ENCODE data around the gene XPC. TPM values are rescaled to one million over a fixed set of nuclear protein-coding genes. Genes with fewer than 3 reads are reported as not detected.

The XPC gene
- total and polyA plus RNA-seq, 2 donors from 2014 or later, result 15.9 to 44.4 TPM

DNA sequence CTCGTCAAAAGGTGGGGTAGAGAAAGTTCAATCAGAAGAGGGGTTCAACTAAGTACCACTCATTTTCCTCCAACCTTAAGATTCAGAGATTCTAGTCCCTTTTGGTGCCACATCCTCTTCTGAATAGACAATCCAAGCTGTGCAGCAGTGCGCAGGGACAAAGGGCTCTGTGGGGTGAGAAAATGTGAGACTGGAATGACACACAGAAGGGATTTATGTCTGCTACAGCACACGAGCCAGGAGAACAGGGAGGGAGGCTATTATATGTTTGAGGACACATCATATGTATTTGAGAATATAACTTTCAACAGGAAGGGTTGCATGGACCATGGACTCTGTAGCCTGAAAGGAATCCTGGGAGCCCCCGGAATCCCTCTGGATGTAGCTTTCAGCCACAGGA lies 33.2 kb upstream of the XPC start:
- intact Hi-C loops (cut with DNase I), result no loop called here
- DNase-seq (no peak), FAIRE-seq (no peak)
- H3K4me1 ChIP-seq (ENCODE audit: control insufficient read depth in 2 of 3, insufficient read depth in 2 of 3, low read depth in 1 of 3, low read length in 3 of 3), result peaks cover 0 to 12% (median 0%) of the 10 kb centered on the region in 3 donors
- H3K27me3 ChIP-seq (ENCODE audit: control insufficient read depth, insufficient read depth, low read length), result no peaks in the 10 kb centered on the region
- H3K9ac ChIP-seq (ENCODE audit: low read length in 3 of 3), result no peak overlapping the region
- no peaks in the 10 kb centered on the region for H3K9me3 ChIP-seq (ENCODE audit: control insufficient read depth in 2 of 3, insufficient read depth in 1 of 3, low read length in 3 of 3)
- no peak overlapping the region for H3K4me3 ChIP-seq (ENCODE audit: low read length in 3 of 3)
- TF ChIP-seq, protein P1, sequence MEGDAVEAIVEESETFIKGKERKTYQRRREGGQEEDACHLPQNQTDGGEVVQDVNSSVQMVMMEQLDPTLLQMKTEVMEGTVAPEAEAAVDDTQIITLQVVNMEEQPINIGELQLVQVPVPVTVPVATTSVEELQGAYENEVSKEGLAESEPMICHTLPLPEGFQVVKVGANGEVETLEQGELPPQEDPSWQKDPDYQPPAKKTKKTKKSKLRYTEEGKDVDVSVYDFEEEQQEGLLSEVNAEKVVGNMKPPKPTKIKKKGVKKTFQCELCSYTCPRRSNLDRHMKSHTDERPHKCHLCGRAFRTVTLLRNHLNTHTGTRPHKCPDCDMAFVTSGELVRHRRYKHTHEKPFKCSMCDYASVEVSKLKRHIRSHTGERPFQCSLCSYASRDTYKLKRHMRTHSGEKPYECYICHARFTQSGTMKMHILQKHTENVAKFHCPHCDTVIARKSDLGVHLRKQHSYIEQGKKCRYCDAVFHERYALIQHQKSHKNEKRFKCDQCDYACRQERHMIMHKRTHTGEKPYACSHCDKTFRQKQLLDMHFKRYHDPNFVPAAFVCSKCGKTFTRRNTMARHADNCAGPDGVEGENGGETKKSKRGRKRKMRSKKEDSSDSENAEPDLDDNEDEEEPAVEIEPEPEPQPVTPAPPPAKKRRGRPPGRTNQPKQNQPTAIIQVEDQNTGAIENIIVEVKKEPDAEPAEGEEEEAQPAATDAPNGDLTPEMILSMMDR (IDR thresholded peaks at IDR 0.05; ENCODE audit: borderline replicate concordance, extremely low read depth, insufficient read depth), result no peak
- H3K36me3 ChIP-seq (ENCODE audit: control insufficient read depth in 2 of 3, insufficient read depth in 3 of 3, low read length in 3 of 3), result no peaks in the 10 kb centered on the region
- H3K27ac ChIP-seq (ENCODE audit: low read depth in 2 of 2, low read length in 2 of 2), result no peak overlapping the region

DNA sequence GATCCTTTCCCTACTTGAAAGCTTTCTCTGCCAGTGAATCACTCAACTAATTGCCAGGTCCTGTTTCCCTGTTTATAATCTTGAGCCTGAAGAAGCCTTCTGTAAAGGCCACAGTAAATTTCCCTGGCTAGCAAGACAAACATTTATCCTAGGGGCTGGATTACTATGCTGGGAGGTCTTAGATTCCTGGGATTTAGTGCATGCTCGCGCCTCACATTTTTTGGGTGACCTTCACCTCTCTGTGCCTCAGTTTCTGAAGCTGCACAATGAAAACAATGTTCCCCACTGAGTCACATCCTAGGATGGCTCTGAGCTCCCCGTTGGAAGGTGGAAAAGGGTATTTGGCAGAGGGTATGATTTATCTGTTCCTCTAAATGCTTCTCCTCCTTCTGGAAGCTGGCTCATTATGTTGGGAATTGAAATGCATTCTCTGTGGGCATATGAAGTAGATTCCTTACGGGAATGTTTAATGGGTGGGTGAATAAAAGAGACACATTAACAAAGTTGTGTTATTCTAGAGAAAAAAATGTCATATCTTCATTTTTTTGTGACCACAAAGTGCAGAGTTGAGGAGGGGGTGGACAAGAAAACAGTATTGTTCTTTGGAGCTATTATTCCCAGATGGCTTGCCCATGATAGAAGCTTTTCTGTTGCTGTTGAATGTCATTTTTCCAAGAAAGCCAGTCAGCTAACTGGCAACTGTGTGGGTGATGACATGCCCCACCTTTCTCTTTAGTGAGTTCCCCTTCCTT lies 32.6 kb upstream of the XPC start:
- Histone ChIP-seq H3K4me3 (ENCODE audit: low read length in 3 of 3) (no peak overlapping the region), H3K4me1 (ENCODE audit: control insufficient read depth in 2 of 3, insufficient read depth in 2 of 3, low read depth in 1 of 3, low read length in 3 of 3) (peaks cover 0 to 12% (median 0%) of the 10 kb centered on the region in 3 donors), H3K36me3 (ENCODE audit: control insufficient read depth in 2 of 3, insufficient read depth in 3 of 3, low read length in 3 of 3) (no peaks in the 10 kb centered on the region), H3K27me3 (ENCODE audit: control insufficient read depth, insufficient read depth, low read length) (no peaks in the 10 kb centered on the region), H3K9me3 (ENCODE audit: control insufficient read depth in 2 of 3, insufficient read depth in 1 of 3, low read length in 3 of 3) (no peaks in the 10 kb centered on the region), H3K9ac (ENCODE audit: low read length in 3 of 3) (no peak overlapping the region), H3K27ac (ENCODE audit: low read depth in 2 of 2, low read length in 2 of 2) (no peak overlapping the region)
- FAIRE-seq (no peak), DNase-seq (peak in 2 of 5 donors; percentile 61 to 63)
- intact Hi-C loops (cut with DNase I), result no loop called here
- TF ChIP-seq, protein P1 (IDR thresholded peaks at IDR 0.05; ENCODE audit: borderline replicate concordance, extremely low read depth, insufficient read depth), result no peak

DNA sequence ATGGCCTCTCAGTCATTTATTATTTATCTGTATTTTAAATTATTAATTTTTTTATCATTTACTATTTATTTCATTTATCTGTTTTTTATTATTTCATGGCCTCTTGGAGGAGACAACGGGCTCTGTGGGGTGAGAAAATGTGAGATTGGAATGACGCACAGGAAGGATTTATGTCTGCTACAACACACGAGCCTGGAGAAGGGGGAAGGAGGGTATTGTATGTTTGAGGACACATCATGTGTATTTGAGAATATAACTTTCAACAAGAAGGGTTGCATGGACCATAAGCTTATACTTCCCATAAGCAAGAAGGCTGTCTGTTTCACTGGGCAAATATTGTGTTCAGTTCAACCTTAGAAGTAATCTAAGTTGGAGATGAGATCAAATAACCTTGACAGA lies 31.9 kb upstream of the XPC start:
- DNase-seq, result peak in 2 of 5 donors; percentile 32 to 34
- no peaks in the 10 kb centered on the region for H3K27me3 ChIP-seq (ENCODE audit: control insufficient read depth, insufficient read depth, low read length)
- peaks cover 0 to 12% (median 0%) of the 10 kb centered on the region in 3 donors for H3K4me1 ChIP-seq (ENCODE audit: control insufficient read depth in 2 of 3, insufficient read depth in 2 of 3, low read depth in 1 of 3, low read length in 3 of 3)
- no peak overlapping the region for H3K27ac ChIP-seq (ENCODE audit: low read depth in 2 of 2, low read length in 2 of 2)
- H3K9ac ChIP-seq (ENCODE audit: low read length in 3 of 3), result no peak overlapping the region
- no peak overlapping the region for H3K4me3 ChIP-seq (ENCODE audit: low read length in 3 of 3)
- TF ChIP-seq, protein P1 (IDR thresholded peaks at IDR 0.05; ENCODE audit: borderline replicate concordance, extremely low read depth, insufficient read depth), result no peak
- intact Hi-C loops (cut with DNase I), result no loop called here
- no peaks in the 10 kb centered on the region for H3K36me3 ChIP-seq (ENCODE audit: control insufficient read depth in 2 of 3, insufficient read depth in 3 of 3, low read length in 3 of 3)
- no peak for FAIRE-seq
- no peaks in the 10 kb centered on the region for H3K9me3 ChIP-seq (ENCODE audit: control insufficient read depth in 2 of 3, insufficient read depth in 1 of 3, low read length in 3 of 3)
